GM12878 (cell line): ENCODE results near the gene POMT2.

Experiments used
- DPF2 ChIP-seq: fragments of 450-650 bp; IDR thresholded peaks from 2 replicates; pipeline ENCODE4 v1.6.1; 2017; ENCODE audit warnings: mild to moderate bottlenecking
- ESRRA ChIP-seq: IDR thresholded peaks from 2 replicates; pipeline ENCODE4 v1.6.1; 2012; ENCODE audit warnings: mild to moderate bottlenecking, low read length, improper control_type of control experiment
- EZH2 ChIP-seq: IDR thresholded peaks from 2 replicates; pipeline ENCODE4 v1.6.1; 2012; ENCODE audit warnings: low read depth, mild to moderate bottlenecking, control low read depth, inconsistent platforms, low read length, borderline replicate concordance; ENCODE audit not compliant: control insufficient read depth
- KDM1A ChIP-seq: fragments of 200-600 bp; sonication (generic); IDR thresholded peaks from 2 replicates; pipeline ENCODE4 v1.6.1; 2016; ENCODE audit warnings: borderline replicate concordance
- NFIC ChIP-seq: IDR thresholded peaks from 2 replicates; pipeline ENCODE4 v1.6.1; 2012; ENCODE audit warnings: low read depth, mild to moderate bottlenecking, inconsistent platforms, low read length, moderate library complexity
- POLR2A ChIP-seq: IDR thresholded peaks from 2 replicates; pipeline ENCODE4 v1.6.1; 2011; ENCODE audit warnings: low read depth, mild to moderate bottlenecking, low read length
- SRF ChIP-seq, 2 experiments: IDR thresholded peaks; 2 replicates each; pipeline ENCODE4 v1.6.1; 2011; ENCODE audit warnings: low read depth in 2 of 2, low read length in 2 of 2, mild to moderate bottlenecking in 1 of 2, moderate library complexity in 1 of 2
- ZSCAN29 ChIP-seq: fragments of 450-650 bp; IDR thresholded peaks from 2 replicates; pipeline ENCODE4 v1.6.1; 2017; ENCODE audit warnings: mild to moderate bottlenecking, moderate library complexity
- TF ChIP-seq, protein P1 (sequence below): IDR thresholded peaks from 2 replicates; pipeline ENCODE4 v1.6.1; 2011; ENCODE audit warnings: low read depth, mild to moderate bottlenecking, low read length, moderate library complexity, borderline replicate concordance; ENCODE audit errors: extremely low read depth
- TF ChIP-seq, protein P2 (sequence below): IDR thresholded peaks from 2 replicates; pipeline ENCODE4 v1.6.1; 2012; ENCODE audit warnings: low read depth, low read length, improper control_type of control experiment
- TF ChIP-seq, protein P3 (sequence below): IDR thresholded peaks from 2 replicates; pipeline ENCODE4 v1.6.1; 2012; ENCODE audit warnings: mild to moderate bottlenecking, low read depth, low read length

DNA sequence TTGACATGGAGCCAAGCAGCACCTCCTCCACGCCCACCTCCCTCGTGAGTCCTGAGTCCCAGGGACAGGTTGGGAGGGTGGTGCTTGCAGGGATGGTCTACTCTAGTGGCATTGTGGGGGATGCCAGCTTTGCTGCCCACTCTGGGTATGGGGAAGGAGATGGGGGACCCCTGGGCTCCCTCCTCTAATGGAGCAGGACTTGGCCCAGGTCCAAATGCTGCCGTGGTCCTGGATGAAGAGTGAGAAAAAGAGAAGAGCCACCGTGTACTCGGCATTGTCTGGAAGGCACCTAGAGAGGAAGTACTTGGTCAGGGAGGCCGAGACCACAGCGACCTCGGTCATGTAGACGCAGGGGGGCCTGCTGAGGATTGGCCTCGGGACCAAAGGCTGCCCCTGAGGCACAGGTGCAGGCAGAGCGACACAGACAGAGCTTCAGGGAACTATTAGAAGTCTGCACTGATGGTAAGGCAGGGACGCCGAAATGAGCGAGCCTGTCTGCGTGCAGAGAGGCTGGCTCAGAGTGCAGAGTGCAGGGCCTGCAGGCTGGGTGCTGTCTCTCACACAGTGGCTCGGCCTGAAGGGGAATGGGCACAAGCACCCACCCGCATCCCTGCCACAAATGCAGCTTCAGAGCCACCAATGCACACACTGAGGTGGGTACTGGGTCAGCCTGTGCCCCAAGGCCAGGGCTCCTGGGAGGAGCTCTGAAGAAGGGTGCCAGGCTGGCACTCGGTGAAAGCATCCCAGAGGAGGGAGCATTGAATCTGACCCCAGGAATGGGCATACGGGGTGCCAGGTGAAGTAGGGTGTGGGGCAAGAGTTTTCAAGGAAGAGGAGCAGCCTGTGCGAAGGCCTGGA is 67.1 kb downstream of the POMT2 start:
- TF ChIP-seq, protein P1, sequence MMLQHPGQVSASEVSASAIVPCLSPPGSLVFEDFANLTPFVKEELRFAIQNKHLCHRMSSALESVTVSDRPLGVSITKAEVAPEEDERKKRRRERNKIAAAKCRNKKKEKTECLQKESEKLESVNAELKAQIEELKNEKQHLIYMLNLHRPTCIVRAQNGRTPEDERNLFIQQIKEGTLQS: no peak
- TF ChIP-seq, protein P2, sequence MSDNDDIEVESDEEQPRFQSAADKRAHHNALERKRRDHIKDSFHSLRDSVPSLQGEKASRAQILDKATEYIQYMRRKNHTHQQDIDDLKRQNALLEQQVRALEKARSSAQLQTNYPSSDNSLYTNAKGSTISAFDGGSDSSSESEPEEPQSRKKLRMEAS: no peak
- TF ChIP-seq EZH2 (no peak), DPF2 (no peak), NFIC (no peak), ESRRA (no peak), KDM1A (no peak), ZSCAN29 (no peak), SRF (IDR thresholded peaks at IDR 0.05; ENCODE audit: low read depth in 2 of 2, low read length in 2 of 2) (no peak), POLR2A (no peak)
- TF ChIP-seq, protein P3, sequence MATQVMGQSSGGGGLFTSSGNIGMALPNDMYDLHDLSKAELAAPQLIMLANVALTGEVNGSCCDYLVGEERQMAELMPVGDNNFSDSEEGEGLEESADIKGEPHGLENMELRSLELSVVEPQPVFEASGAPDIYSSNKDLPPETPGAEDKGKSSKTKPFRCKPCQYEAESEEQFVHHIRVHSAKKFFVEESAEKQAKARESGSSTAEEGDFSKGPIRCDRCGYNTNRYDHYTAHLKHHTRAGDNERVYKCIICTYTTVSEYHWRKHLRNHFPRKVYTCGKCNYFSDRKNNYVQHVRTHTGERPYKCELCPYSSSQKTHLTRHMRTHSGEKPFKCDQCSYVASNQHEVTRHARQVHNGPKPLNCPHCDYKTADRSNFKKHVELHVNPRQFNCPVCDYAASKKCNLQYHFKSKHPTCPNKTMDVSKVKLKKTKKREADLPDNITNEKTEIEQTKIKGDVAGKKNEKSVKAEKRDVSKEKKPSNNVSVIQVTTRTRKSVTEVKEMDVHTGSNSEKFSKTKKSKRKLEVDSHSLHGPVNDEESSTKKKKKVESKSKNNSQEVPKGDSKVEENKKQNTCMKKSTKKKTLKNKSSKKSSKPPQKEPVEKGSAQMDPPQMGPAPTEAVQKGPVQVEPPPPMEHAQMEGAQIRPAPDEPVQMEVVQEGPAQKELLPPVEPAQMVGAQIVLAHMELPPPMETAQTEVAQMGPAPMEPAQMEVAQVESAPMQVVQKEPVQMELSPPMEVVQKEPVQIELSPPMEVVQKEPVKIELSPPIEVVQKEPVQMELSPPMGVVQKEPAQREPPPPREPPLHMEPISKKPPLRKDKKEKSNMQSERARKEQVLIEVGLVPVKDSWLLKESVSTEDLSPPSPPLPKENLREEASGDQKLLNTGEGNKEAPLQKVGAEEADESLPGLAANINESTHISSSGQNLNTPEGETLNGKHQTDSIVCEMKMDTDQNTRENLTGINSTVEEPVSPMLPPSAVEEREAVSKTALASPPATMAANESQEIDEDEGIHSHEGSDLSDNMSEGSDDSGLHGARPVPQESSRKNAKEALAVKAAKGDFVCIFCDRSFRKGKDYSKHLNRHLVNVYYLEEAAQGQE: no peak
